Thyroid gland (tissue), 4 donors: ENCODE data around the gene TRAM2. TPM values are rescaled to one million over a fixed set of nuclear protein-coding genes. Genes with fewer than 3 reads are reported as not detected.

Source experiments
- DNase-seq, 2 donors: peaks; one replicate each; pipeline ENCODE4 v3.0.0-alpha.2; 2019
- H3K27ac ChIP-seq, 3 donors: fragments of 200-600 bp; sonication (generic); 1 replicate in 2 of 3; 2 replicates in 1 of 3; pipeline ENCODE4 v1.5.1; 2016 to 2019; ENCODE audit warnings: mild to moderate bottlenecking in 1 of 3, moderate library complexity in 1 of 3
- H3K27me3 ChIP-seq: fragments of 200-600 bp; sonication (generic); one replicate; pipeline ENCODE4 v1.5.1; 2019
- H3K36me3 ChIP-seq, 2 donors: fragments of 200-600 bp; sonication (generic); one replicate each; pipeline ENCODE4 v1.5.1; 2016 to 2019
- H3K4me1 ChIP-seq, 2 donors: fragments of 200-600 bp; sonication (generic); one replicate each; pipeline ENCODE4 v1.5.1; 2017 to 2019
- H3K4me3 ChIP-seq, 3 donors: fragments of 200-600 bp; sonication (generic); replicated peaks in 1 of 3; 1 replicate in 2 of 3; 2 replicates in 1 of 3; pipeline ENCODE4 v1.5.1; 2016; ENCODE audit warnings: mild to moderate bottlenecking in 1 of 3
- H3K9me3 ChIP-seq: fragments of 200-600 bp; sonication (generic); one replicate; pipeline ENCODE4 v1.5.1; 2017
- CTCF ChIP-seq, 6 experiments: fragments of 200-600 bp in 3 of 6; fragments of 450-650 bp in 3 of 6; sonication (generic) in 3 of 6; IDR thresholded peaks; one replicate each; pipeline ENCODE4 v1.5.1; 2016 to 2019; ENCODE audit warnings: antibody characterized with exemption in 6 of 6, mild to moderate bottlenecking in 2 of 6, inconsistent platforms in 1 of 6, moderate library complexity in 1 of 6
- POLR2A ChIP-seq, 2 donors: fragments of 450-650 bp; IDR thresholded peaks; one replicate each; pipeline ENCODE4 v1.6.1; 2017; ENCODE audit warnings: antibody characterized with exemption in 2 of 2, mild to moderate bottlenecking in 2 of 2, moderate library complexity in 1 of 2
- WGBS, 2 donors: methylation state at CpG; one replicate each; pipeline ENCODE4 v1.1.5; 2017; 5-methylcytosine and 5-hydroxymethylcytosine counted together
- intact Hi-C: fragments of 100-400 bp; cut with DNase I; formaldehyde crosslinking; loops from one replicate; pipeline ENCODE4 v1.15.1; 2023
- total RNA-seq, 4 donors: library from RNA; depleted of rRNA; stranded (reverse); fragments of >200 nt; gene quantifications; one replicate each; pipeline ENCODE4 v1.2.3, GENCODE V29; 2016

Gene TRAM2
- total RNA-seq, 4 donors from 2014 or later: 16.5 to 21.8 (median 19.7) TPM

- peaks cover 0 to 7% of the 10 kb centered on the region in 2 donors for H3K36me3 ChIP-seq
- no peak for DNase-seq
- H3K9me3 ChIP-seq: no peaks in the 10 kb centered on the region
- WGBS, 2 donors: 78 to 83% methylated on average over 2 of the region's 2 CpGs
- H3K27ac ChIP-seq: peak overlapping the region in 1 of 3 donors; percentile 20
- no peak for TF ChIP-seq POLR2A (IDR thresholded peaks at IDR 0.05)
- no peak for TF ChIP-seq CTCF (IDR thresholded peaks at IDR 0.05)
- intact Hi-C loops: no loop called here
- no peak overlapping the region for H3K4me3 ChIP-seq
- peaks cover 6 to 38% of the 10 kb centered on the region in 2 donors for H3K4me1 ChIP-seq
- no peaks in the 10 kb centered on the region for H3K27me3 ChIP-seq
Measured at GRCh38 chr6:52515219-52515960, 61.5 kb downstream of the TRAM2 start.

DNA sequence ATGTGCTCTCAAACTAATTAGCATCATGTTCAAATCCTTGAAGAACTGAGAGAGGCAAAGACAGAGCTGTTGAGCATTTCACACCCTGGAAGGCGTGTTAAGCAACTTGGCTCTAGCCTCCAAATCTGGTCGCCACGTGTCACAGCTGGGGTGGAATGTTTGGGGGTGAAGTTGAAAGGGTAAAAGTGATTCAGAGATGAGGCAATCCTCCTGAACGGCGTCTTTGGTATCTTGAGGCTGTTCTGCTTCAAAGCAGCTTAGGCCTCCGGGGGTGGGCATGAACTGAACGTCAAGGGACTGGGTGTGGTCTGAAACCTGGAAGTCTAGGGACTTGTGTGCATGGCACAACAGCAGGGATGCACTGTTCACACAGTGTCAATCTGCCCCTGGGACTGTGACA, 62.3 kb downstream of the TRAM2 start:
- H3K4me3 ChIP-seq: no peak overlapping the region
- peak overlapping the region in 1 of 3 donors; percentile 20 for H3K27ac ChIP-seq
- DNase-seq: no peak
- H3K9me3 ChIP-seq: no peaks in the 10 kb centered on the region
- H3K27me3 ChIP-seq: no peaks in the 10 kb centered on the region
- intact Hi-C loops: no loop called here
- H3K4me1 ChIP-seq: peaks cover 6 to 38% of the 10 kb centered on the region in 2 donors
- TF ChIP-seq CTCF (IDR thresholded peaks at IDR 0.05) (no peak), POLR2A (IDR thresholded peaks at IDR 0.05) (no peak)
- 67 to 76% methylated on average over 7 of the region's 7 CpGs for WGBS, 2 donors
- H3K36me3 ChIP-seq: peaks cover 2 to 7% of the 10 kb centered on the region in 2 donors

- WGBS, 2 donors: 75 to 94% methylated on average over 4 of the region's 4 CpGs
- Histone ChIP-seq H3K36me3 (peaks cover 9 to 12% of the 10 kb centered on the region in 2 donors), H3K4me1 (peaks cover 6 to 38% of the 10 kb centered on the region in 2 donors), H3K27me3 (no peaks in the 10 kb centered on the region), H3K9me3 (no peaks in the 10 kb centered on the region), H3K4me3 (no peak overlapping the region), H3K27ac (peak overlapping the region in 2 of 3 donors; percentile 10 to 12)
- TF ChIP-seq POLR2A (IDR thresholded peaks at IDR 0.05) (no peak), CTCF (IDR thresholded peaks at IDR 0.05) (no peak)
- intact Hi-C loops: no loop called here
- DNase-seq: no peak
Measured at GRCh38 chr6:52513896-52514295, 63.0 kb downstream of the TRAM2 start.

DNA sequence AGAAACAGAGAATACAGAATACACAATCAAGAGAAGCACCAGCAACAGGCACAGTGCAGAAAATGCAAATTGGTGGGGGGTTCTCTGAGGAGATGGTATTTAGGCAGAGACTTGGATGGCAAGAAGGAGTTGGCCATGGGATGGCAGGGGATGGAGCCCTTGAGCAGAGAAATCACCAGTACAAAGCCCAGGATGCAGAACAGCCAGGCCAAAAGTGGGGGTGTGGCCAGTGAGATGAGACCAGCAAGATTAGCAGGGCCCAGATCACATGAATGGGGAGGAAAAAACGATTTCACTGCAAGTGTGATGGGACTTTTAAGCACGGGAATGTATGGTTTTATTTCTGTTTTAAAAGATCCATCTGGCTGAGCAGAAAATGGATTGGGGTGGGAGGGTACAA, 63.4 kb downstream of the TRAM2 start:
- Histone ChIP-seq H3K27me3 (no peaks in the 10 kb centered on the region), H3K9me3 (no peaks in the 10 kb centered on the region), H3K27ac (peak overlapping the region in 2 of 3 donors; percentile 10 to 12), H3K4me3 (no peak overlapping the region), H3K36me3 (peaks cover 13% of the 10 kb centered on the region in 2 donors), H3K4me1 (peaks cover 6 to 36% of the 10 kb centered on the region in 2 donors)
- intact Hi-C loops: no loop called here
- WGBS, 2 donors: 64 to 80% methylated on average over 2 of the region's 2 CpGs
- no peak for DNase-seq
- TF ChIP-seq POLR2A (IDR thresholded peaks at IDR 0.05) (no peak), CTCF (IDR thresholded peaks at IDR 0.05) (no peak)

DNA sequence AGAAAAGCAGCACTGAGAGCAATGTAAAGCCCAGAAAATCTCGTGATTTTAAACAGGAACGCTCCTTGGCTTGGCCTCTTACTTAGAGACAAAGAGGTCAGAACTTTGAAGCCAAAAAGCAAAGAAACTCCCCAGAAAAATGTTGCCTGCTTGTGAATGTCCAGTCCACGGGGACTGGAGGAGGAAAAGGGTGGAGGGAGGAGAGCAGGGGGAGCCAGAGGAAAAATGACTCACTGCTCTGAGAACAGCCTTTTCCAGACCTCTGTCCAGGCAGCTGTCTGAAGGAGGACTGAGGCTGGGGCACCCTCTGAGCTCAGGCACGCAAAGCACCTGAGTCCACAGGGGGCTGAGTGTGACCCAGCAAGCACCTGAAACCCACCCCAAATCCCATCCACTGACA, 64.7 kb downstream of the TRAM2 start:
- Histone ChIP-seq H3K27ac (peak overlapping the region; percentile 67 to 77 (median 75)), H3K4me3 (no peak overlapping the region), H3K27me3 (no peaks in the 10 kb centered on the region), H3K4me1 (peaks cover 0 to 30% of the 10 kb centered on the region in 2 donors), H3K36me3 (peaks cover 14 to 20% of the 10 kb centered on the region in 2 donors), H3K9me3 (no peaks in the 10 kb centered on the region)
- intact Hi-C loops: no loop called here
- no peak for DNase-seq
- WGBS, 2 donors: 59 to 69% methylated on average over 4 of the region's 4 CpGs
- TF ChIP-seq CTCF (IDR thresholded peaks at IDR 0.05) (no peak), POLR2A (IDR thresholded peaks at IDR 0.05) (no peak)
